B cell (primary cell): ENCODE measurements around the gene PDGFC. TPM values are rescaled to one million over a fixed set of nuclear protein-coding genes. Genes with fewer than 3 reads are reported as not detected.

Experiments used
- ATAC-seq: fragments of 200-7000 bp; cut with Tn5 transposase; one replicate; pipeline ENCODE4 v1.10.0; 2021; ENCODE audit warnings: low read depth, mild to moderate bottlenecking, moderate number of reproducible peaks, moderate library complexity
- CTCF ChIA-PET: fragments of 350-600 bp; sonication (Branson Sonifier 250); formaldehyde crosslinking; loops from one replicate; lab custom pipeline; 2021; ENCODE audit warnings: antibody characterized with exemption, inconsistent platforms; lab: Charles Lee
- POLR2A ChIA-PET: fragments of 350-600 bp; sonication (Branson Sonifier 250); formaldehyde crosslinking; loops from one replicate; lab custom pipeline; 2021; ENCODE audit warnings: antibody characterized with exemption; lab: Charles Lee
- DNase-seq: peaks from one replicate; pipeline ENCODE4 v3.0.0; 2013
- H2AFZ ChIP-seq: 2 replicates; pipeline ENCODE4 v1.6.1; 2012; ENCODE audit warnings: mild to moderate bottlenecking, low read depth, low read length; ENCODE audit not compliant: insufficient read depth, poor library complexity, severe bottlenecking
- H3K27ac ChIP-seq, 2 donors: 1 replicate in 1 of 2; 2 replicates in 1 of 2; pipeline ENCODE4 v1.5.1; 2012 to 2013; ENCODE audit warnings: low read length in 2 of 2, mild to moderate bottlenecking in 2 of 2, moderate library complexity in 1 of 2
- H3K27me3 ChIP-seq, 4 experiments: fragments of 200-600 bp in 1 of 4; sonication (generic) in 1 of 4; replicated peaks in 1 of 4; 1 replicate in 2 of 4; 2 replicates in 2 of 4; pipeline versions ENCODE4 v1.6.1 to v1.7.0; 2013 to 2016; ENCODE audit warnings: low read length in 3 of 4, mild to moderate bottlenecking in 2 of 4, mixed read lengths in 1 of 4, moderate library complexity in 1 of 4; ENCODE audit not compliant: insufficient read depth in 4 of 4, control insufficient read depth in 3 of 4; ENCODE audit errors: control extremely low read depth in 1 of 4
- H3K36me3 ChIP-seq, 2 experiments: replicated peaks in 1 of 2; 1 replicate in 1 of 2; 2 replicates in 1 of 2; pipeline versions ENCODE4 v1.6.1 to v1.7.1; 2013; ENCODE audit warnings: low read length in 1 of 2; ENCODE audit not compliant: insufficient read depth in 2 of 2, control insufficient read depth in 1 of 2; ENCODE audit errors: control extremely low read depth in 1 of 2, extremely low read depth in 1 of 2
- H3K4me1 ChIP-seq, 2 donors: fragments of 200-600 bp in 1 of 2; sonication (generic) in 1 of 2; 1 replicate in 1 of 2; 2 replicates in 1 of 2; pipeline versions ENCODE4 v1.5.1 to v1.6.1; 2013 to 2017; ENCODE audit warnings: low read length in 2 of 2; ENCODE audit not compliant: control insufficient read depth in 2 of 2, insufficient read depth in 2 of 2
- H3K4me2 ChIP-seq: replicated peaks from 2 replicates; pipeline ENCODE3; 2012; ENCODE audit warnings: mild to moderate bottlenecking, low read depth, low read length; ENCODE audit not compliant: poor library complexity, severe bottlenecking
- H3K4me3 ChIP-seq, 5 experiments: fragments of 200-600 bp in 1 of 5; sonication (generic) in 1 of 5; 1 replicate in 3 of 5; 2 replicates in 2 of 5; pipeline versions ENCODE4 v1.5.1 to v1.7.0; 2011 to 2016; ENCODE audit warnings: low read length in 4 of 5, mild to moderate bottlenecking in 4 of 5, low read depth in 2 of 5, control low read depth in 1 of 5, moderate library complexity in 1 of 5; ENCODE audit not compliant: insufficient read depth in 1 of 5; ENCODE audit errors: control extremely low read depth in 1 of 5, extremely low read depth in 1 of 5
- H3K79me2 ChIP-seq: fragments of 200-600 bp; sonication (generic); one replicate; pipeline ENCODE4 v1.6.0; 2016; ENCODE audit warnings: low read length; ENCODE audit not compliant: control insufficient read depth, insufficient read depth
- H3K9ac ChIP-seq: fragments of 200-600 bp; sonication (generic); 2 replicates; pipeline ENCODE4 v1.6.1; 2017; ENCODE audit warnings: mild to moderate bottlenecking, low read length, moderate library complexity
- H3K9me3 ChIP-seq, 3 donors: one replicate each; pipeline versions ENCODE4 v1.6.1 to v1.7.1; 2013; ENCODE audit warnings: low read length in 2 of 3; ENCODE audit not compliant: control insufficient read depth in 2 of 3, insufficient read depth in 1 of 3; ENCODE audit errors: control extremely low read depth in 1 of 3
- H4K20me1 ChIP-seq: 2 replicates; pipeline ENCODE4 v1.6.0; 2012; ENCODE audit warnings: mild to moderate bottlenecking, low read length; ENCODE audit not compliant: insufficient read depth, control insufficient read depth, poor library complexity, severe bottlenecking
- H3K27ac Mint-ChIP-seq: one replicate; pipeline ENCODE4 v1.8.0; 2021; ENCODE audit warnings: mixed read lengths
- H3K27me3 Mint-ChIP-seq: one replicate; pipeline ENCODE4 v1.8.0; 2021; ENCODE audit warnings: mixed read lengths
- H3K4me1 Mint-ChIP-seq: one replicate; pipeline ENCODE4 v1.8.0; 2021; ENCODE audit warnings: mixed read lengths
- H3K4me3 Mint-ChIP-seq: one replicate; pipeline ENCODE4 v1.8.0; 2021; ENCODE audit warnings: mixed read lengths
- H3K9me3 Mint-ChIP-seq: one replicate; pipeline ENCODE4 v1.8.0; 2022; ENCODE audit warnings: mixed read lengths; ENCODE audit not compliant: insufficient read depth
- EZH2 ChIP-seq: IDR thresholded peaks from 2 replicates; pipeline ENCODE4 v1.6.1; 2012; ENCODE audit warnings: borderline replicate concordance, low read depth, mild to moderate bottlenecking, moderate library complexity, low read length; ENCODE audit not compliant: insufficient read depth, poor library complexity, severe bottlenecking
- WGBS: methylation state at CpG from one replicate; pipeline ENCODE4 v1.1.5; 2013; ENCODE audit warnings: missing lambda C conversion rate; ENCODE audit not compliant: insufficient coverage; 5-methylcytosine and 5-hydroxymethylcytosine counted together
- intact Hi-C: fragments of 100-400 bp; cut with micrococcal nuclease; formaldehyde crosslinking; loops from one replicate; pipeline ENCODE4 v1.10.0; 2022
- polyA plus RNA-seq: library from polyadenylated mRNA; depleted of rRNA; stranded (reverse); fragments of >200 nt; gene quantifications from 2 replicates; pipeline ENCODE4 v1.2.3, GENCODE V29; 2012
- total RNA-seq, 2 donors: library from RNA; stranded (reverse); fragments of 120-200 nt in 1 of 2; gene quantifications; 1 replicate in 1 of 2; 2 replicates in 1 of 2; pipeline versions ENCODE4 v1.2.3 to v1.2.4, GENCODE V29; 2013 to 2022
- TF ChIP-seq, protein P1 (sequence below): fragments of 200-600 bp; IDR thresholded peaks from one replicate; pipeline ENCODE4 v1.8.0; 2022; ENCODE audit warnings: antibody characterized with exemption, mild to moderate bottlenecking

PDGFC gene
- total and polyA plus RNA-seq, 2 donors (not counting 1 experiment from before 2014, with no cell fraction given): 0.10 TPM; not detected in 1

DNA sequence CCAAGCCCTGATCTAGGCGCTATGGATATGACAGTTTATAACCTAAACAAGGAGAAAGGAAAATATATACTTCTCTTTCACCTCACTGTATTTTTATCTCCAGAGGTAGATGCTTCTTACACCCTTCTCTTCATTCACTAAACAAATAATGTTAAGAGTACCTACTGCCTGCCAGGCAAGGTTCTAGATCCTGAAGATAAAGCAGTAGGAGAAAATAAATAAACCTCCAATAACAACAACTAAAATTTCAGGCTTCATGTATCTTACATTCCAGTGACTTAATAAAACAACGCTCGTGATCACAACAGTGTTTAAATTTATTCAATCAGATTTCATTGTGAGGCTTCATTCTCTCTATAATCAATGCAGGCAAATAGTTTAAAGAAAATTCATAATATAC, 20.7 kb downstream of the PDGFC start:
- no peak for DNase-seq
- Mint-ChIP-seq H3K4me1 (no peaks in the 10 kb centered on the region), H3K27me3 (no peaks in the 10 kb centered on the region), H3K9me3 (peaks cover 4% of the 10 kb centered on the region), H3K27ac (no peak overlapping the region), H3K4me3 (no peak overlapping the region)
- Histone ChIP-seq H3K4me2 (no peak overlapping the region), H3K79me2 (no peaks in the 10 kb centered on the region), H3K27me3 (no peaks in the 10 kb centered on the region), H3K27ac (no peak overlapping the region), H2AFZ (no peak overlapping the region), H4K20me1 (no peaks in the 10 kb centered on the region), H3K36me3 (no peaks in the 10 kb centered on the region), H3K4me1 (no peaks in the 10 kb centered on the region), H3K9ac (no peak overlapping the region), H3K9me3 (no peaks in the 10 kb centered on the region), H3K4me3 (no peak overlapping the region)
- no CpG with 5 or more reads among the region's 3 CpGs for WGBS
- intact Hi-C loops: no loop called here
- ChIA-PET CTCF (no interaction called here), POLR2A (no interaction called here)
- no peak for ATAC-seq
- TF ChIP-seq, protein P1, sequence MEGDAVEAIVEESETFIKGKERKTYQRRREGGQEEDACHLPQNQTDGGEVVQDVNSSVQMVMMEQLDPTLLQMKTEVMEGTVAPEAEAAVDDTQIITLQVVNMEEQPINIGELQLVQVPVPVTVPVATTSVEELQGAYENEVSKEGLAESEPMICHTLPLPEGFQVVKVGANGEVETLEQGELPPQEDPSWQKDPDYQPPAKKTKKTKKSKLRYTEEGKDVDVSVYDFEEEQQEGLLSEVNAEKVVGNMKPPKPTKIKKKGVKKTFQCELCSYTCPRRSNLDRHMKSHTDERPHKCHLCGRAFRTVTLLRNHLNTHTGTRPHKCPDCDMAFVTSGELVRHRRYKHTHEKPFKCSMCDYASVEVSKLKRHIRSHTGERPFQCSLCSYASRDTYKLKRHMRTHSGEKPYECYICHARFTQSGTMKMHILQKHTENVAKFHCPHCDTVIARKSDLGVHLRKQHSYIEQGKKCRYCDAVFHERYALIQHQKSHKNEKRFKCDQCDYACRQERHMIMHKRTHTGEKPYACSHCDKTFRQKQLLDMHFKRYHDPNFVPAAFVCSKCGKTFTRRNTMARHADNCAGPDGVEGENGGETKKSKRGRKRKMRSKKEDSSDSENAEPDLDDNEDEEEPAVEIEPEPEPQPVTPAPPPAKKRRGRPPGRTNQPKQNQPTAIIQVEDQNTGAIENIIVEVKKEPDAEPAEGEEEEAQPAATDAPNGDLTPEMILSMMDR: no peak
- TF ChIP-seq EZH2: no peak

DNA sequence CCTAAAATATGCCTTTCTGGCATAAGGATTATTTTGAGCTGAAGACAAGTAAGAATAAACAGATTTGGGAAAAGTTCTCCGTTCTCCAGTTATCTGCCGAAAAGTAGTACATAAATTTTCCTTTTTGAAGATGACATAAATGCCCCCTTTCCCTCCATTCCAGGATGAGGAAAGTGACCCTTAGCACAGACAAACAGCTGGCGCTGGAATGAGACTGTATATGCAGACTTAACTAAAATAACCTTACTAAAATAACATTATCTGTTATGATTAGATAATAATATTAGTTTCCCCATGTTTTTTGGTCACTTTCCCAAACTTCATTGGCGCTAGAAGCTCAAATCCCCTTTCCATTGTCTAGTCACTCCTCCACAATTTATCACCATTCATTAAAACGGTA, 21.5 kb downstream of the PDGFC start:
- intact Hi-C loops: no loop called here
- H3K4me3 ChIP-seq: no peak overlapping the region
- no peak overlapping the region for H3K27ac Mint-ChIP-seq
- H3K4me1 ChIP-seq: no peaks in the 10 kb centered on the region
- 71% methylated on average over 1 of the region's 5 CpGs for WGBS
- H4K20me1 ChIP-seq: no peaks in the 10 kb centered on the region
- H2AFZ ChIP-seq: no peak overlapping the region
- no peaks in the 10 kb centered on the region for H3K27me3 ChIP-seq
- no peaks in the 10 kb centered on the region for H3K79me2 ChIP-seq
- TF ChIP-seq, protein P1: no peak
- no peak for TF ChIP-seq EZH2
- H3K4me2 ChIP-seq: no peak overlapping the region
- H3K9me3 ChIP-seq: no peaks in the 10 kb centered on the region
- H3K9ac ChIP-seq: no peak overlapping the region
- no peaks in the 10 kb centered on the region for H3K36me3 ChIP-seq
- CTCF ChIA-PET: no interaction called here
- no peak overlapping the region for H3K4me3 Mint-ChIP-seq
- POLR2A ChIA-PET: no interaction called here
- peaks cover 4% of the 10 kb centered on the region for H3K9me3 Mint-ChIP-seq
- no peak overlapping the region for H3K27ac ChIP-seq
- no peaks in the 10 kb centered on the region for H3K4me1 Mint-ChIP-seq
- ATAC-seq (no peak), DNase-seq (no peak)
- H3K27me3 Mint-ChIP-seq: no peaks in the 10 kb centered on the region
